Vagina (tissue), 2 donors: ENCODE results near the gene GRIK4. TPM values are rescaled to one million over a fixed set of nuclear protein-coding genes. Genes with fewer than 3 reads are reported as not detected.
A peak's percentile ranks its signal among the peaks of the same experiment; 100 is the strongest.

Experiments used
- DNase-seq, 2 donors: peaks; one replicate each; pipeline ENCODE4 v3.0.0-alpha.2; 2017; ENCODE audit errors: extremely low spot score in 2 of 2
- H3K27ac ChIP-seq: fragments of 200-600 bp; sonication (generic); one replicate; pipeline ENCODE4 v1.5.1; 2019
- H3K27me3 ChIP-seq: fragments of 200-600 bp; sonication (generic); one replicate; pipeline ENCODE4 v1.5.1; 2019
- H3K36me3 ChIP-seq, 2 donors: fragments of 200-600 bp; sonication (generic); one replicate each; pipeline ENCODE4 v1.5.1; 2017 to 2019
- H3K4me1 ChIP-seq: fragments of 200-600 bp; sonication (generic); one replicate; pipeline ENCODE4 v1.5.1; 2019
- H3K4me3 ChIP-seq, 2 donors: fragments of 200-600 bp; sonication (generic); 1 replicate in 1 of 2; 2 replicates in 1 of 2; pipeline ENCODE4 v1.5.1; 2016 to 2019
- H3K9me3 ChIP-seq: fragments of 200-600 bp; sonication (generic); one replicate; pipeline ENCODE4 v1.5.1; 2019
- CTCF ChIP-seq, 3 experiments: fragments of 450-650 bp in 2 of 3; fragments of 200-600 bp in 1 of 3; sonication (generic) in 1 of 3; IDR thresholded peaks; one replicate each; pipeline ENCODE4 v1.5.1; 2017 to 2019; ENCODE audit warnings: antibody characterized with exemption in 3 of 3, mild to moderate bottlenecking in 2 of 3, moderate library complexity in 2 of 3
- POLR2A ChIP-seq, 2 donors: fragments of 450-650 bp; IDR thresholded peaks; one replicate each; pipeline ENCODE4 v1.6.1; 2017; ENCODE audit warnings: antibody characterized with exemption in 2 of 2, mild to moderate bottlenecking in 2 of 2, moderate library complexity in 2 of 2
- POLR2AphosphoS5 ChIP-seq, 2 donors: sonication (generic); formaldehyde crosslinking; IDR thresholded peaks; one replicate each; pipeline ENCODE4 v1.9.0; 2017; ENCODE audit warnings: antibody characterized with exemption in 2 of 2, mild to moderate bottlenecking in 2 of 2, low read depth in 1 of 2; ENCODE audit not compliant: insufficient read depth in 1 of 2
- intact Hi-C: fragments of 100-400 bp; cut with DNase I; formaldehyde crosslinking; loops from one replicate; pipeline ENCODE4 v1.15.1; 2023
- total RNA-seq: library from RNA; depleted of rRNA; stranded (reverse); fragments of >200 nt; gene quantifications from one replicate; pipeline ENCODE4 v1.2.3, GENCODE V29; 2016

Gene GRIK4
- total RNA-seq, 1 donor from 2014 or later = 0.25 TPM

GRCh38 chr11:120904116-120904515 is 392.6 kb downstream of the GRIK4 start:
- TF ChIP-seq CTCF (IDR thresholded peaks at IDR 0.05) (no peak), POLR2A (IDR thresholded peaks at IDR 0.05) (no peak)
- no peaks in the 10 kb centered on the region for H3K4me1 ChIP-seq
- no peak for DNase-seq
- no peak overlapping the region for H3K4me3 ChIP-seq
- intact Hi-C loops = no loop called here
- H3K36me3 ChIP-seq = no peaks in the 10 kb centered on the region
- no peaks in the 10 kb centered on the region for H3K9me3 ChIP-seq
- H3K27ac ChIP-seq = no peak overlapping the region
- no peaks in the 10 kb centered on the region for H3K27me3 ChIP-seq

DNA sequence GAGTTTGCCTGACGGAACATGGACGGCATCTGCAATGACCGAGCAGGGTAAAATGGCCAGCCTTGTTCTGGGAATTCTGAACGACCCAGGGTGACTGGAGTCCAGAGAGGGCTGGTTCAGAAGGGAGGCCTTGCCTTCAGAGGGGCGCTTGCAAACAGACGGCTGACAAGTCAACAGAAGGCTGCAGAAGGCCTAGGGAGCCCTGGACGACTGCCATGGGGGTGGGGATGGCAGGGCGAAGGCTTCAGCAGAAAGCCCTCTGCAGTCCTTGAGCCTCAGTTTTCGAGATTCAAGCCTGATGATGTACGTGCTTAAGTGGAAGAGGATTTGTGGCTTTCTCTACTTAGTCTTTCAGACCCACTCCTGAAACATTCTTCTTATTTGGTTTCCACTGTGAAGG is 395.2 kb downstream of the GRIK4 start:
- H3K4me1 ChIP-seq = no peaks in the 10 kb centered on the region
- no peaks in the 10 kb centered on the region for H3K9me3 ChIP-seq
- no peak overlapping the region for H3K4me3 ChIP-seq
- H3K27ac ChIP-seq = no peak overlapping the region
- H3K36me3 ChIP-seq = no peaks in the 10 kb centered on the region
- DNase-seq = no peak
- TF ChIP-seq POLR2A (IDR thresholded peaks at IDR 0.05) = no peak
- intact Hi-C loops = no loop called here
- no peaks in the 10 kb centered on the region for H3K27me3 ChIP-seq

DNA sequence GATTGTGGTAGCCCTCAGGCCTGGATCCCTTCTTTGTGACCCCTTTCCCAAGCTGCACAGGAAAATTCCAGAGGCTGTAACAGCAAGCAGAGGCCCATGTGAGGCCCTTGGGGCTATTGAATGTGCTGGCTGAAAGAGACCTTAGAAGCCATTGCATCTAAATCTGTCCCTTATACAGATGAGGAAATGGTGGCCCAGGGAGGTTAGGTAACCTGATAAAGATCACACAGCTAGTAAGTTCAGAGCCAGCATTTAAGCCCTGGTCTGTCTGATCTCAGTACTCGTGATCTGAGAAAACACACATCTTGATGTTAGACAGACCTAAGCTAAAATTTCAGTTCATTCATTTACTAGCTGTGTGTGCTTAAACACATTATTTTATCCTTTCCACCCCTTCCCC is 396.4 kb downstream of the GRIK4 start:
- Histone ChIP-seq H3K36me3 (no peaks in the 10 kb centered on the region), H3K4me3 (no peak overlapping the region), H3K27ac (no peak overlapping the region), H3K4me1 (no peaks in the 10 kb centered on the region), H3K9me3 (no peaks in the 10 kb centered on the region), H3K27me3 (no peaks in the 10 kb centered on the region)
- no peak for TF ChIP-seq POLR2AphosphoS5 (IDR thresholded peaks at IDR 0.05; ENCODE audit: insufficient read depth in 1 of 2, low read depth in 1 of 2)
- no peak for TF ChIP-seq CTCF (IDR thresholded peaks at IDR 0.05)
- intact Hi-C loops = no loop called here
- no peak for DNase-seq

DNA sequence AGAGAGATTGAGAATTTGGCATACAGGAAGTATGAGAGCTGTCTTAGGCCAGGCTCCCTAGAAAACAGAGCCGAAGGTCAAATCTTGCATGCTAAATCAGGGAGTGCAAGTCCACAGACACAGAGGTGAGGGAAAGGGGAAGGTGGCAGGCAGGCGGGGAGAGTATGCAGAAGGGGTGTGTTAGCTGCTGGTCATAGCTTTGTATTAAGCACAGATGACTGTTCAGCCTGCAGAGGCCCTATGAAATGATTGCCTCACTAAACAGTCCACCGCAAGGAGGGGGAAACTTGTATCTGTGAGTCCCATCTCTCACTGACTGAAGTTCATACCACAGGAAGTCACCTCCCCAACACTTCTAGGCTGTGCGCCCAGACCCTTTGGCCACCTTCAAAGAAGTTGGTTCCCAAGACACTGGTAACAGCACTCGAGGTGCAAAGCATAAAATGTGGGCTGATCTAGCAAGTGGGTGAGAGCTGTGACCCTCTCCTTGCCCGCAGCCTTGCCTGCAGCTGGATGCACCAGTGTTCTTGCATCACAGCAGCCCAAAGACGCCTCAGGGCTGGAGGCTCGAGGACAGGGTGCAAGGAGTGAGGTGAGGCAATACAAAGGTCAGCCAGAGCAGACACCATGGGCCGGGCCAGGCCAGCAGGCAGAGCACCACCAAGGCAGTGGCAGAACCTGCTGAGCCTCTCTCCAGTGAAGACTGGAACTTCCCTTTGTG is 397.1 kb downstream of the GRIK4 start:
- Histone ChIP-seq H3K27ac (no peak overlapping the region), H3K27me3 (no peaks in the 10 kb centered on the region), H3K4me1 (no peaks in the 10 kb centered on the region), H3K36me3 (no peaks in the 10 kb centered on the region), H3K9me3 (no peaks in the 10 kb centered on the region), H3K4me3 (no peak overlapping the region)
- DNase-seq = no peak
- intact Hi-C loops = no loop called here
- peak in 1 of 2 donors; percentile 16 for TF ChIP-seq POLR2AphosphoS5 (IDR thresholded peaks at IDR 0.05; ENCODE audit: insufficient read depth in 1 of 2, low read depth in 1 of 2)
- no peak for TF ChIP-seq POLR2A (IDR thresholded peaks at IDR 0.05)

DNA sequence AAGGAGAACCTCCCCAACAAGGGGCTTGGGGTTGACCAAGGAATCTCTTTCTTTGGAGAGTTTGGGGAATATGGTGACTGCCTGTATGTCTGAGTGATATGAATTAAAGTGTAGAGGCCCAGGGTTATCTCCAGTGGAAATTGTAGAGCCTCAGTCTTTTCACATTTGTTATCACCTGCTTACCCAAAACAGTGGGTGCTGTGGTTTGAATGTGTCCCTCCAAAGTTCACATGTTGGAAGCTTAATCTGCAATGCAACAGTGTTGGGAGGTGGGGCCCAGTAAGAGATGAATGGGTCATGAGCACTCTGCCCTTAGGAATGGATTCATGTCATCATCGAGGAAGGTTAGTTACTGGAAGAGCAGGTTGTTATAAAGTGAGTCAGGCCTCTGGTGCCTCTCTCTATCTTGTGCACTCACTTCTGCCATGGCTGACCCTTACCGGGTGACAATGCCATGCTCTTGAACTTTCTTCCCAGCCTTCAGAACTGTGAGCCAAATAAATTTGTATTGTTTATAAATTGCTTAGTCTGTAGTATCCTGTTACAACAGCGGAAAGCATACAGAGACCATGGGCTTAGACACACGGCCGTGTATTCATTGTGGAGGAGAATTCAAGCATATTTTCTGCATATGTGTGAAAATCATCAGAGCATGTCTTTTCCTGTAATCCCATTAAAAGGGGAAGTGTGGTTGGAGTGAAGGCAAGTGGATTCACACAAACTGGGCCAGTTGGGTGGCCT is 398.3 kb downstream of the GRIK4 start:
- Histone ChIP-seq H3K4me1 (no peaks in the 10 kb centered on the region), H3K27me3 (no peaks in the 10 kb centered on the region), H3K36me3 (no peaks in the 10 kb centered on the region), H3K4me3 (no peak overlapping the region), H3K9me3 (no peaks in the 10 kb centered on the region), H3K27ac (no peak overlapping the region)
- DNase-seq = no peak
- intact Hi-C loops = no loop called here
- no peak for TF ChIP-seq CTCF (IDR thresholded peaks at IDR 0.05)

- no peak overlapping the region for H3K27ac ChIP-seq
- no peaks in the 10 kb centered on the region for H3K27me3 ChIP-seq
- H3K36me3 ChIP-seq = no peaks in the 10 kb centered on the region
- H3K4me1 ChIP-seq = no peaks in the 10 kb centered on the region
- no peak overlapping the region for H3K4me3 ChIP-seq
- H3K9me3 ChIP-seq = no peaks in the 10 kb centered on the region
- no peak for DNase-seq
- no peak for TF ChIP-seq POLR2A (IDR thresholded peaks at IDR 0.05)
- no peak for TF ChIP-seq CTCF (IDR thresholded peaks at IDR 0.05)
- no peak for TF ChIP-seq POLR2AphosphoS5 (IDR thresholded peaks at IDR 0.05; ENCODE audit: insufficient read depth in 1 of 2, low read depth in 1 of 2)
- intact Hi-C loops = no loop called here
Measured at GRCh38 chr11:120911943-120912342, 400.4 kb downstream of the GRIK4 start.
